ENCODE results near the gene TAOK2.

GRCh38 chr16:29988346-29989075 lies 14.8 kb downstream of the TAOK2 start:
- TF ChIP-seq CTCF (IDR thresholded peaks at IDR 0.05): no peak
- TF ChIP-seq REST (IDR thresholded peaks at IDR 0.05; ENCODE audit: insufficient read depth in 1 of 2, low read depth in 2 of 2, low read length in 1 of 2): no peak
- no peak for TF ChIP-seq POLR2AphosphoS5 (IDR thresholded peaks at IDR 0.05; ENCODE audit: low read depth, low read length)

All from Panc1 (cell line).